OCI-LY3 (cell line): Measurements from ENCODE around the gene KIF25.

Experiments
- H2AFZ ChIP-seq: fragments of 200-600, 300-600 bp; shearing (Covaris generic); 2 replicates; pipeline ENCODE4 v1.6.0; 2014; ENCODE audit warnings: antibody characterized with exemption, low read depth, low read length
- H3K27ac ChIP-seq: fragments of 200-600, 300-600 bp; sonication (generic); 2 replicates; pipeline ENCODE4 v1.5.1; 2014; ENCODE audit warnings: mild to moderate bottlenecking, low read length, moderate library complexity, mixed read lengths
- H3K27me3 ChIP-seq: fragments of 200-600, 300-600 bp; sonication (generic); 2 replicates; pipeline ENCODE4 v1.6.1; 2014; ENCODE audit warnings: low read depth, low read length, mixed read lengths
- H3K36me3 ChIP-seq: fragments of 200-600, 300-600 bp; sonication (generic); replicated peaks from 2 replicates; pipeline ENCODE3; 2014; ENCODE audit warnings: low read depth, low read length, mixed read lengths
- H3K4me1 ChIP-seq: fragments of 300-600, 200-600 bp; sonication (generic); 2 replicates; pipeline ENCODE4 v1.6.1; 2014; ENCODE audit warnings: low read length, mixed read lengths
- H3K4me2 ChIP-seq: fragments of 200-600, 300-600 bp; sonication (generic); 2 replicates; pipeline ENCODE4 v1.6.1; 2014; ENCODE audit warnings: low read length, mixed read lengths
- H3K4me3 ChIP-seq: fragments of 300-600, 200-600 bp; sonication (generic); 2 replicates; pipeline ENCODE4 v1.5.1; 2014; ENCODE audit warnings: antibody characterized with exemption, mild to moderate bottlenecking, low read length, moderate library complexity
- H3K79me2 ChIP-seq: fragments of 300-600, 200-600 bp; shearing (Covaris generic); 2 replicates; pipeline ENCODE4 v1.6.1; 2014; ENCODE audit warnings: mild to moderate bottlenecking, low read length, mixed read lengths
- H3K9ac ChIP-seq: fragments of 300-600, 200-600 bp; shearing (Covaris generic); 2 replicates; pipeline ENCODE4 v1.6.0; 2014; ENCODE audit warnings: mild to moderate bottlenecking, low read length, moderate library complexity
- H3K9me3 ChIP-seq: fragments of 200-600, 300-600 bp; shearing (Covaris generic); 2 replicates; pipeline ENCODE4 v1.6.1; 2014; ENCODE audit warnings: low read length, mixed read lengths; ENCODE audit not compliant: insufficient read depth
- H4K20me1 ChIP-seq: fragments of 200-600, 300-600 bp; sonication (generic); 2 replicates; pipeline ENCODE4 v1.6.1; 2016; ENCODE audit warnings: low read length, mixed read lengths; ENCODE audit not compliant: insufficient read depth
- EZH2phosphoT487 ChIP-seq: fragments of 200-600 bp; shearing (Covaris generic); IDR thresholded peaks from 2 replicates; pipeline ENCODE4 v1.6.1; 2018; ENCODE audit warnings: antibody characterized with exemption, mixed run types, low read depth
- TF ChIP-seq, protein P1 (sequence below): fragments of 200-600, 300-600 bp; sonication (generic); IDR thresholded peaks from 2 replicates; pipeline ENCODE4 v1.5.1; 2014; ENCODE audit warnings: antibody characterized with exemption, low read length, low read depth

Gene KIF25

DNA sequence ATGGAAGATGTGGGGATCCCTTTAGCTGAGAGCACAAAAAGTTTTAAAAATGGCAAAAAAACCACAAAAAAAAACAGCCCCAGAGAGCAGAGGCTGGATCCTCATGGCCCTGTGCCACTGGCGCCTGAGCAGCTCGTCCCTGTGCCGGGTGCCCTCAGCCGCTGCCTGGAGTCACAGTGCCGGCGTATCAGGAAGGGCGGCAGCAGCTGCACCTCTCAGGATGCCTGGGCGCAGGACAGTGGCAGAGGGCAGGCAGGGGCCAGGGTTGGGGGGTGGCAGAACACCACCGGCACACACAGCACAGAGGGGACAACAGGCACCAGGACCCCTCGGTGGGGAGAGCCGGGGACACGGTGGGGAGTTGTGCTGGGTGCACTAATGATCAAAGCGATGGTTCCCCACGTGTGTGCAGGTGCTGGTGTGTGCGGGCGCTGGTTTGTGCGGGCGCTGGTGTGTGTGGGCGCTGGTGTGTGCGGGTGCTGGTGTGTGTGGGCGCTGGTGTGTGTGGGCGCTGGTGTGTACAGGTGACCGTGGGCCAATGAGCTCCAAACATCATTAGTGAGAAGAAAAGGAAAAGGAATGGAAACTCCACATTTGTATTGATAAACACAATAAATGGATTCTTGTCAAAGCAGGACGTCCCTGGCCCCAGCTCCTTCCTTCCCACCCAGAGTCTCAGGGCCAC is 83.1 kb downstream of the KIF25 start:
- no peak overlapping the region for H3K4me2 ChIP-seq
- H3K36me3 ChIP-seq: no peaks in the 10 kb centered on the region
- TF ChIP-seq, protein P1, sequence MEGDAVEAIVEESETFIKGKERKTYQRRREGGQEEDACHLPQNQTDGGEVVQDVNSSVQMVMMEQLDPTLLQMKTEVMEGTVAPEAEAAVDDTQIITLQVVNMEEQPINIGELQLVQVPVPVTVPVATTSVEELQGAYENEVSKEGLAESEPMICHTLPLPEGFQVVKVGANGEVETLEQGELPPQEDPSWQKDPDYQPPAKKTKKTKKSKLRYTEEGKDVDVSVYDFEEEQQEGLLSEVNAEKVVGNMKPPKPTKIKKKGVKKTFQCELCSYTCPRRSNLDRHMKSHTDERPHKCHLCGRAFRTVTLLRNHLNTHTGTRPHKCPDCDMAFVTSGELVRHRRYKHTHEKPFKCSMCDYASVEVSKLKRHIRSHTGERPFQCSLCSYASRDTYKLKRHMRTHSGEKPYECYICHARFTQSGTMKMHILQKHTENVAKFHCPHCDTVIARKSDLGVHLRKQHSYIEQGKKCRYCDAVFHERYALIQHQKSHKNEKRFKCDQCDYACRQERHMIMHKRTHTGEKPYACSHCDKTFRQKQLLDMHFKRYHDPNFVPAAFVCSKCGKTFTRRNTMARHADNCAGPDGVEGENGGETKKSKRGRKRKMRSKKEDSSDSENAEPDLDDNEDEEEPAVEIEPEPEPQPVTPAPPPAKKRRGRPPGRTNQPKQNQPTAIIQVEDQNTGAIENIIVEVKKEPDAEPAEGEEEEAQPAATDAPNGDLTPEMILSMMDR: no peak
- TF ChIP-seq EZH2phosphoT487: no peak

DNA sequence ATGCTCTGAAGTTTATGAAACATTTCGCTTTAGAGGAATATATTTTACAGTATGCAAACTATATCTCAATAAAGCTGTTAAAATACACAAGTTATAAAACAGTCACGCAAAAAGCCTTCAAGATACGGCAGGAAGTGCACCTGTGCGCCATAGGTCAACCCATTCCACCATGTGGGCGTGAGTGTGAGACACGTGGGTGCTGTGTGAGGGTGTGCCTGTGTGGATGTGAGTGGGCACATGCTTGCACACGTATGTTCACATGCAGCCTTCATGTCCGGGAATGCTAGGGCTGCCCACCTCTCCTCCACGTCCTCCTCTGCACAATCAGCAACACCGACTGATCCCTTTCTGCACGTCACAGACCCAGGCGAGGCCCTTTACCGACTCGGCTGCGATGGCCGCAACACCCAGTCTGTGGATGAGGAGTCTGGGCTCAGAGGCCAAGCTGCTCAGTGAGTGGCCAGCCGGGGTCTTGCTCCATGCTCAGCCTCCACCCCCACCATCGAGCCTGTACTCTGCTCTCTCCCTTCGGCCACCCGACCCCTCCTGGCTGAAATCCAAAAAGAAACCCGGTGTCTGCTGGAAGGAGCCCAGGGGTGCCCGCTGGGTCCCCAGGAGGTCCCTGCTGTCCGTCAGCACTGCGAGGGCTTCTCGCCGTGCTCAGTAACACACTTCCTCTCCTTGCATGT is 84.5 kb downstream of the KIF25 start:
- no peaks in the 10 kb centered on the region for H3K27me3 ChIP-seq
- H3K4me2 ChIP-seq: no peak overlapping the region

More for the DNA sequence above, 83.1 kb downstream of the KIF25 start:
- Histone ChIP-seq H3K9me3 (no peaks in the 10 kb centered on the region), H3K4me1 (no peaks in the 10 kb centered on the region), H3K27ac (no peak overlapping the region), H3K9ac (no peak overlapping the region), H4K20me1 (no peaks in the 10 kb centered on the region), H3K4me3 (no peak overlapping the region), H3K27me3 (no peaks in the 10 kb centered on the region), H2AFZ (no peak overlapping the region), H3K79me2 (no peaks in the 10 kb centered on the region)

DNA sequence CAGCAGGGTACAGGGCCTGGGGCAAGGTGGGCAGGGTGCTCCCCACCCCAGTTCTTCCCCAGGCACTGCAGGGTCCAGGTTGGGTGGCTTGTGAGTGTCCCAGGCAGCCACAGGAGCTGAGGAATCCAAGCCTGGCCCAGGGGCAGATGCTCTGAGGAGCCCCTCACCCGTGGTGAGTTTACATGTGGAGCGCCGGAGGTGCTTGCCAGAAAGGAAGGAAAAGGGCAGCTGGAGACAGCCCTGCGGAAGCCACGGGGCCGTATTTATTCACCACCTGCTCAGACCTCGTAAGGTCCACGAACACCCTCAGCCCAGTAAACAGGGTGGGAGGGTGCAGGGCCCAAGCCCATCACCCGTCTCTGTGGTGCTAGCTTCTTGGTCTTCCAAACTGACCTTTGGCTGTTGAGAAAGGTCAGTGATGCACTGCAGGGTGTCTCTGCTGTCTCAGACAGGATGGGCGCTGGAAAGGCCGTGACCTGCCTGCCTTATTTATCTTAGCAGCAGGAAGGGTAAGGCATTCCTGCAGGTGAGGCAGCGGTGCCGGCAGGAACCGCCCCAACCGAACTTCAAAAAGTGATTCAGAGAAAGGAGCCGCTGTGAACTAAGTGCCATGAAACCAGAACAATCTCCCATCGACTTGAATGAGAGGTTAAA is 85.5 kb downstream of the KIF25 start:
- Histone ChIP-seq H3K4me2 (no peak overlapping the region), H2AFZ (no peak overlapping the region), H3K36me3 (no peaks in the 10 kb centered on the region), H3K4me1 (no peaks in the 10 kb centered on the region), H4K20me1 (no peaks in the 10 kb centered on the region), H3K79me2 (no peaks in the 10 kb centered on the region), H3K4me3 (no peak overlapping the region), H3K9me3 (no peaks in the 10 kb centered on the region), H3K9ac (no peak overlapping the region), H3K27me3 (no peaks in the 10 kb centered on the region), H3K27ac (no peak overlapping the region)
- TF ChIP-seq, protein P1: no peak
- no peak for TF ChIP-seq EZH2phosphoT487

More for the DNA sequence above, 84.5 kb downstream of the KIF25 start:
- Histone ChIP-seq H3K9me3 (no peaks in the 10 kb centered on the region), H3K79me2 (no peaks in the 10 kb centered on the region), H3K27ac (no peak overlapping the region), H3K4me1 (no peaks in the 10 kb centered on the region), H2AFZ (no peak overlapping the region), H3K36me3 (no peaks in the 10 kb centered on the region), H3K9ac (no peak overlapping the region), H3K4me3 (no peak overlapping the region), H4K20me1 (no peaks in the 10 kb centered on the region)
- TF ChIP-seq, protein P1: no peak
- TF ChIP-seq EZH2phosphoT487: no peak

DNA sequence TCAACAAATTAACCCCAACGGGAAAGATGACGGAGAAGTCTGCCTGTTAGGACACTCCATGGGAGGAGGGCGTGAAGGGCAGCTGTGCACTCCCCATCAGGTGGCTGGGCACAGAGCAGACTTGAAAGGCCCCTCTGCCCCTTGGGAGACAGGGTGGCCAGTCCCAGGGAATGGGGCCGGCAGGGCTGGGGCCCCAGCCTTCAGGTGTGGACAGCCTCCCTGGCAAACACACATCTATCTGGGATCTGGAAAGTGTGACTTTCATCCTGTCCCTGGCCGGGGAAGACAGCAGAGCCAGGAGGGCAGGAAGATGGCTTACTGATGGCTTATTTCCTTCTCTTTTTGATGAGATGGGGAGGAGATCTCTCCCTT is 86.0 kb downstream of the KIF25 start:
- no peak overlapping the region for H3K9ac ChIP-seq
- H3K36me3 ChIP-seq: no peaks in the 10 kb centered on the region
- H3K27me3 ChIP-seq: no peaks in the 10 kb centered on the region
- no peaks in the 10 kb centered on the region for H3K4me1 ChIP-seq
- H3K27ac ChIP-seq: no peak overlapping the region
- no peaks in the 10 kb centered on the region for H4K20me1 ChIP-seq
- H3K4me2 ChIP-seq: no peak overlapping the region
- no peak for TF ChIP-seq EZH2phosphoT487
- TF ChIP-seq, protein P1: no peak
- no peak overlapping the region for H2AFZ ChIP-seq
- no peaks in the 10 kb centered on the region for H3K9me3 ChIP-seq
- H3K79me2 ChIP-seq: no peaks in the 10 kb centered on the region
- no peak overlapping the region for H3K4me3 ChIP-seq
